ENCODE data around the gene ZNF281.

DNA sequence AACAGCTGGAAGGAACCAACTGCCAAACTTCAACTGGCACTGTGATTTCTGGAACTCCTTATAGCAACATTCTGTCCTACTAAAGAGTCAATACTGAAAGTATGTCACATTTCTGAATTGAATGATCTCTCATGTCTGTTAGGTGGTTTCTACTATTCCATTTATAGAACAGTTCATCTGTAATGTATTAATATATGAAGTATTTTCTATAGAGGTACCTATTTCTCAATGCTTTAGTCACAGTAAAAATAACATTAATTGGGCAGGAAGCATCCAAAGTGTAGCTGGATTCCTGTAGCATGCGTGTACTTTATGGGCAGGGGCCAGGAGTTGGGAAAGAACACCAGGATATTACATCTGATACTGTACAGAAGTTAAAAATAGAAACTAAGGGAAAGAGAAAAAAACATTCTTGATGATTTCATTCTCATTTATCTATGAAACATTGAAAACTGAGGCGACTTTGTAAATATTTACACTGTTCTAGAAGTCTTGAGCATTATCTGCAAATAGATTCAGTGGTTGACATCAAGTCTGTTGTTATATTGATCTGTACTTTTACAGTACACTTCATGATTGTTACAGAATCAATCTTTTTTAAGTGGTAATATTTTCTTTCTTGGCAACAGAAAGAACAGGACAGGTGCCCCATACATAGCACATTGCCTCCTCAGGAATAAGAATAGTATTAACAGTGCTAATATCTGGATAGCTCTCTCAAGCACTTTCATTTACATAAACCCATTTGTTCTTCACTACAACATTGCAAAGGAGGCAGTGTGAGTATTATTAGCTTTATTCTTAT, 6.2 kb upstream of the ZNF281 start:
- TF ChIP-seq POLR2A (IDR thresholded peaks at IDR 0.05; ENCODE audit: low read length) (no peak), GATA1 (IDR thresholded peaks at IDR 0.05; ENCODE audit: low read depth, low read length) (no peak)
